GM21423 (cell line): ENCODE results near the gene SNAPC2.
"Not testable (repeated sequence)": the region's sequence is repeated elsewhere in the genome, so short reads cannot be mapped to it uniquely, and the experiment has no call there.

ENCODE experiments used
- ATAC-seq: cut with Tn5 transposase; IDR thresholded peaks from one replicate; pipeline ENCODE4 v1.9.1; 2021; ENCODE audit warnings: mild to moderate bottlenecking, moderate library complexity; ENCODE audit not compliant: unreplicated experiment

SNAPC2 gene

DNA sequence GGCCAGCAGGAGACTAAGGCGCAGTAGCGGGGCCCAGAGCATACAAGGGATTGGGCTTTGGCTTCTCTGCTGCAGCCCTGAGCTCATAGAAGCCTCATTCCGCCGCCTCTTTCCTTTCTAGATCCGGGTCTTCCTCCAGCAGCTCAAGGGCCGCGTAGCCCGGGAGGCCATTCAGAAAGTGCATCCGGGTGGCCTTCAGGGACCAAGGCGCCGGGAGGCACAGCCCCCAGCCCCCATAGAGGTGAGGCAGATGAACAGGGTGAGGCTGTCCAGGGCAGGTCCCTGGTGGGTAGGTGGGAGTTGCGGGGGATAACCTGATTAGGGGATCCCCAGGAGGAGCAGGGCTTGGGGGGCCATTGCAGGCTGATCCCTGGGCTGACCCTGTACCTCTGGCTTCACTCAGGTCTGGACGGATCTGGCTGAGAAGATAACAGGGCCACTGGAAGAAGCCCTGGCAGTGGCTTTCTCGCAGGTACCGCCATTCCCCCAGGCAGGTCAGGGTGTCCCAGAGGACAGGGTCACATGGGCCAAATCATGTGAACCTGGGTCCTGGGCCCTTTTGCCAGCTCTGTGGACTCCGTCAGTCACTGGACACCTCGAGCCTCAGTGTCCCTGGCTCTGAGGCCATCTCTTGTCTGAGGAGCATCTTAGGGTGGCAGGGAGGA, 1.3 kb downstream of the SNAPC2 start:
- ATAC-seq = no peak

DNA sequence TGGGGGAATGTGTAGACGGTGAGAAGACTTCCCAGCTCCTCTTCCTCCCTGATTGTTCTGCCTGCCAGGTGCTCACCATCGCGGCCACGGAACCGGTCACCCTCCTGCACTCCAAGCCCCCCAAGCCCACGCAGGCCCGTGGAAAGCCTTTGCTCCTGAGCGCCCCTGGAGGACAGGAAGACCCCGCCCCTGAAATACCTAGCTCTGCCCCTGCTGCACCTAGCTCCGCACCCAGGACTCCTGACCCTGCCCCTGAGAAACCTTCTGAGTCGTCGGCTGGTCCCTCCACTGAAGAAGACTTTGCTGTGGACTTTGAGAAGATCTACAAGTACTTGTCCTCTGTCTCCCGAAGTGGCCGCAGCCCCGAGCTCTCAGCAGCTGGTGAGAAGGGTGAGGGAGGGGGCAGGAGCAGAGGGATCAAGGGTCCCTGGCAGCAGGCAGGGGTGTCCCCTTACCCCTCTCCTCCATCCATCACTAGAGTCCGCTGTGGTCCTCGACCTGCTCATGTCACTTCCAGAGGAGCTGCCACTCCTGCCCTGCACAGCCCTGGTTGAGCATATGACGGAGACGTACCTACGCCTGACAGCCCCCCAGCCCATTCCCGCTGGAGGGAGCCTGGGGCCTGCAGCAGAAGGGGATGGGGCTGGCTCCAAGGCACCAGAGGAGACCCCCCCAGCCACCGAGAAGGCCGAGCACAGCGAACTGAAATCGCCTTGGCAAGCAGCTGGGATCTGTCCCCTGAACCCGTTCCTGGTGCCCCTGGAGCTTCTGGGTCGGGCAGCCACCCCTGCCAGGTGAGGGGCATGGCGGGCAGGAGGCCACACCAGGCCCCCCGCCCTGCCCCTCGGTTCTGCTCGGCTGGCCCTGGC, 2.1 kb downstream of the SNAPC2 start:
- ATAC-seq = no peak

DNA sequence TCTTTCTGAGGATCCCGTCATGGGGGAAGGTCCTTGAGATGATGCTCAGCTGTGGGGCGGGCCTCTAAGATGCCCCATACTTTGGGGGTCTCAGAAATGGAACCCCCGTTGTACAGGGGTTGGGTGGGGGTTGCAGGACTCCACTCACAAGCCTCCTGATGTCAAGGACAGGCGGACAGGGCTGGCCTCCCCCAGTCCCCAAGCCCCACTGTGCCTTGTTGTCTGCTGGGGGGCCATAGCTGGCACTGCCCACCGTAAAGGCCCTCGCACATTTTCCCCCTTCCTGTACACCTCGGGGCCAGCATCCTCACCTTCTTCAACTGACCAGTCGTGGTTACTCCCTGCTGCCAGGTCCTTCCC, 2.7 kb downstream of the SNAPC2 start:
- no peak for ATAC-seq

DNA sequence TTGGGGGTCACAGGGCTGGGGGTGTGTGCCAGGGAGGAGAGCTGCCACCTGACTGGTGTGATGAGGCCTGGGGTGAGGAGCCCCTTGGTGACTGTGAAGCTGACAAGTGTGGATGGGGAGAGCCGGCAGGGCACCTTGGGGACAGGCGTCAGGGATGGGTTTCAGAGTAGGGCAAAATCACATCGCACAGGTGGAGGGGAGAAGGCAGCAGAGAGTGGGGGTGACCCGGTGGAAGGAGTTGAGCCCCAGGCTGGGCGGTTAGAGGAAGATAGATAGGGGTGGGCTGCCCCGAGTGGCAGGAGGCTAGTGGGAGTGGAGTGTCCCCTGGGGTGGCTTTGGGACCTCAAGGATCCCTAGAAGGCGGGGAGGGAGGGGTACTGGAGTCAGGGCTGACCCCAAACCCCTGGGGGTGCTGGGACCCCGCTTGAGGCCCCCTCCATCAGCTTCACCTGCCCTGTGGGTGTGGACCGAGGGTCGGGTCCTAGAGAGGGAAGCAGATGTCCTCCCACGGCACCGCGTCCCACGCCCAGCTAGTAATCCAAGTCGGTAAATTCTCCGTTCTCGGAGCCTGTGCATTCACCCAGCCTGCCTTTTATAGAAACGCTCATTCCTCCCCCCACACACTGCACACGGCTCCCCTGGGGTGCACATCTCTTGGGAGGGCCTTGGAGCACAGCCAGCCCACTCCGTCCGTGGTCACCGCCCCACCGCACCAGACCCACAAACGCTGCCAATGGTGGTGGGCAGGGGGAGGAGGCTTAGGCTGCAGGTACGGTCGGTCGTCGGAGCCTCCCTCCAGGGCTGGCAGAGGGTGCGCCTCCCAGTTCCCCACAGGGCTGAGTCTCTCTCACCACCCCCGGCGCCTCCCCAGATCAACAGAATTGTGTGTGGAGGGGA, 3.4 kb downstream of the SNAPC2 start:
- ATAC-seq = no peak

DNA sequence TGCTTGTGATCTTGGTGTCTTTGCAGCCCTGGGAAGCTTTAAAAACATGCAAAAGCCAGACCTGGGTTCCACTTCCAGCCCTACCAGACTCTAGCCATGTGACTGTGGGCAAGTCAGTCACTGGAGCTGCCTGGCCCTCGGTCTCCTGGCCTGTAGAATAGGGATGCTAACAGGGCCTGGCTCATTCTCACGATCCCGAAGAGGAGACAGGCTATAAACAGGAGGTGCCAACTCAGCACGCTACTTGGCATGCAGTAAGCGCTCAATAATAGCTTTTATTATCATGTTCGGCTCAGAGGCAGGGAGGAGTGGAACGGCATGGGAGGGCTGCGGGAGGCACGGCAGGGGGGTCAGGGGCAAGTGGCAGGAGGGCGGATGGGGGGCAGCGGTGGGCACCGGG, 4.1 kb downstream of the SNAPC2 start:
- ATAC-seq = no peak

DNA sequence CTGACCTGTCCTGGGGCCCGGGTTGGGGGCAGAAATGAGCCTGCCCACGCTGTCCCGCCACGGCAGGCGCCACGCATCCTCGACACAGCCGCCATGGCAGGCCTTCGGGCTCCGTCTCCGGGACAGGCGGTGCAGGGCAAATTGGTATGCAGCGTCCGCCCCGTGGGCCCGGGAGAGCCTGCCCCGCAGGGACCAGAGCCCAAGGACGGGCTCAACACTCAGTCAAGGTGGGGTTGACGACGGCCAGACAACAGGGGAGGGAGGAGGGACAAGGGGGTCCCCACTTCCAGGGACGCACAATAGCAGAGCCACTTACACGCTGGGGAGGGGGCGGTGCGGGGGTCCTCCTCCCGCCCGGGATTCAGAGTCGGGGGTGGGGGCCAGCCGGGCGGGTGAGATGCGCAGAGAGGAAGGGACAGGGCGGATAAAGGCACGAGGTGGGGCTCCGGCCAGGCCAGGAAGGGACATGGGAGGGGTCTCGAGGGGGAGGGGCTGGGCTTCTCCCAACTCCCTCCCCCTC, 4.6 kb downstream of the SNAPC2 start:
- no peak for ATAC-seq

DNA sequence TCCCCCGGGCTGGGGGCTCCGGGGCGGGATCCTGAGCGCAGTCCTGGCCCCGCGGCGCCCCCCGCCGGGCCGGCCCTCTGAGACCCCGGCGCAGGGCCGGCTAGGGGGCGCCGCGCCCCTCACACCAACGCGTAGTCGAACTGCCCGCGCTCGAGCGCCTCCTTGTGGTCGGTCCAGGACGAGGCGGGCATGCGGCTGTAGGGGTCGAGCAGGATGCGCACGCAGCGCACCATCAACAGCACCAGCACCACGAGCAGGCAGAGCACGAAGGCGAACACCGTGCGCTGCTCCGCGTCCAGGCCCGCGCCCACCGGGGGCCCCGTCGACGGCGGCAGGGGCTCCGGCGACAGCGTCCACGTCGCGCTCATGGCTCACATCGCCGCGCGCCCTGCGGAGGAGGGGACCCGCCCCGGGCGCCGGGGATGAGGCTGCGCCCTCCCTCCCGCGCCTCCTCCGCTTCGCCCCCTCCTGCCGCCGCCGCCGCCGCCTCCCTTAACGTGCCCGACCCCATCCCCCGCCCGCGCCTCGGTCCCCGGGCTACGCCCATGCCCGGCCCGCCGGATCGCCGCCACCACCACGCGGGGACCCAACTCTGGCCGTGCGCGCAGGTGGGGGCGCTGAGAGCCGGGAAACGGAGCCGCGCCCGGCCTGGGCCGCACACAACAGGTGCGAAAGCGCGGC, 5.2 kb downstream of the SNAPC2 start:
- ATAC-seq = no peak

DNA sequence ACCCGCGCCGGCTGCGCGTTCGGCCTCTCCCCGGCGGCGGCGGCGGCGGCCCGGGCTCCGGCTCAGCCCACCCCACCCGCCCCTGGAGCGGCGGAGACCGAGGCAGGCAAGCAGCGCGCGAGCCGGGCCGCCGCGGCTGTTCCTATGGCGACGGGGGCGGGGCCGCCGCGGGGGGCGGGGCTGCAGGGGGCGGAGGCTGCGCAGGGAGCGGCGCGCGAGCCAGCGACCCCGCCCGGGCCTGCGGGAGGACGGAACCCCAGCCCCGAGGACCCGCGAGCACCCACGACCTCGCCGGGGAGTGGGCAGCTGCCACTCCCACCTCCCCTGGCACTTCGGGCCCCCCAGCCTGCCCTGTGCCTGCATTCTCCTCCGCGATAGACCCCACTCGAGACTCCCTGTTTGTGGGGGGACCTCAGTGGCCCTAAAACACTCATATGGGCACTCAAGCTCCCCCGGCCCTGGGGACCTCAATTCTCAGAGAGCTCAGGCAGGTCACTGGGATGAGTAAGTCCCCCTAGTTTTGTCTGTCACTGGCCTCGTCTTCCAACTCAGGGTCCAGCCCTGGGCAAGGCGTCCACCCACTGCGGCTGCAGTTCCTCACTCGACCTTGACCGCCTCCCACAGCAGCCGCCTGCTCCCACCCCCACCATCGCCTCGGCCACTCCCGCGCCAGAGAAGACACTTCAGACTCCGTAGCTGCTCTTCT, 6.0 kb downstream of the SNAPC2 start, which contains the start of gene CTXN1:
Gene CTXN1 (minus strand): TSS at position 115 of the 706 bp plus-strand sequence. CDS start 597 bp downstream, outside the sequence.
- no peak for ATAC-seq

DNA sequence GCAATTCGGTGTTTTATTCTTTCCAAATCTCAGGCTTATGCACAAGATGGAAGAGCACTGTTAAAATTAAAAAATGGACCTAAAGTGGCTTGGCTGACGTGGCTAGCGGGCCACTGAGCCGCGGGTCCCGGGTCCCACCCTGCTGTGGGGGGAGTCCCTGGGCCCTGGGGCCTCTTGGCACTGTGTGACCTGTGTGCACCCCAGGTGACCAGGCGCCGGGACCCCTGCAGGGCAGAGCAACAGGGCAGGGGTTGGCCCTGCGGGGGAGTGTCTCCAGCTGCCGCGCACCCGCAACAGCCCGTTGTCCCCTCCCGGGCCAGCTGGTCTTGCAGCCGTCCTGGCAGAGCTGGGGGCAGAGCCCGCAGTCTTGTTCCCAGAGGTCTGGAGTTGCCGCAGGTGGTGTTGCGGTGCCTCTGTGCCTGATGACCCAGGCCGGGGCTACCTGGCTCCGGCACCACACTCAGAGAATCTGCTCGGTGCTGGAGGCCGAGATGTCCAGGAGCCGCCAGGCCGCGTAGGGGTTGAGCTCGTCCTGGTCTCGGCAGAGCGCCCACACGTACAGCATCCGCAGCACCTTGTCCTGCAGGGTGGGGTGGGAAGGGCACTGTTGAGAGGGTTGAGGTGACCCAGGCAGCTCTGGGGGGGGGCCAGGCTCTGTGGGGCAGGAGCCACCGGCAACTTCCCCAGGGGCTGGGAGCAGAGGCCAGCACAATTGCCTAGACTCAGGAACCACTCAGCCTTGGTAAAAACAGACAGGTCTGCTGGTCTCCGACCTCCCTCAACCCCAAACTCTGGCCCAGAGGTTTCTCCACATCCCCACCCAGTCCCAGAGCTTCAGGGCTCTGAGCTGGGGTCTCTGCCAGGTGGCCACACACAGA, 6.8 kb downstream of the SNAPC2 start:
- no peak for ATAC-seq

DNA sequence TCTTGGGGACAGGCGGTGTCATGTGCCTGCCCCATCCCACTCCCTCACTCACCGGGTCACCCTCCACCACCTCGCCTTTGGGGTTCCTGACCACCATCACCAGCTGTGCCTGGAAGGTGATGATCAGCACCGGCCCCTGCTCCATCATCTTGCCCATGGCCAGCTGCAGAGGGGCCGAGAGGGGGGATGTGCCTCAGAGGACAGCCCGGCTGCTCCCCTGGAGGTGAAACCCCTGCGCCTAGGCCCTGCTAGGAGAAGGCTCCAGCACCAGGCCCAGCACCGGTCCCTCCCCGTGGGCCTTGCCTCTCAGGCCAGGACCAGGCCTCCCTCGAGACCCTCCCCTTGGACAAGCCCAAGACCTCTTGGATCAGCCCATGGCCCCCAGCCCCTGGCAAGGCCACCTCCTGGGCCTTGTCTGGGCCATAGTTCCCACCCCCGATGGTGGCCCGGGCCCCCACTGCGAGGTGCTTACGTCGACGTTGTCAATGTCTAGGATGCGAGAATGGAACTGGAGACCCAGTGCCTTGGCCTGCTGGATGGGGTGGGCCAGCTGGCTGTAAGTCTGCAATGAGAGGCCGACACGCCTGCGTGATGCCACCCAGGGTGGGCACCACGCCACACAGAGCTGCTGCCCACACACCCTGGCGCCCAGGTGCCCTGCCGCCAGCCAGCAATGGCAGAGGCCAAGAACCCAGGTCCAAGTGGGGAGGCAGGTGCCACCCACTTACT, 7.6 kb downstream of the SNAPC2 start:
- ATAC-seq = no peak

DNA sequence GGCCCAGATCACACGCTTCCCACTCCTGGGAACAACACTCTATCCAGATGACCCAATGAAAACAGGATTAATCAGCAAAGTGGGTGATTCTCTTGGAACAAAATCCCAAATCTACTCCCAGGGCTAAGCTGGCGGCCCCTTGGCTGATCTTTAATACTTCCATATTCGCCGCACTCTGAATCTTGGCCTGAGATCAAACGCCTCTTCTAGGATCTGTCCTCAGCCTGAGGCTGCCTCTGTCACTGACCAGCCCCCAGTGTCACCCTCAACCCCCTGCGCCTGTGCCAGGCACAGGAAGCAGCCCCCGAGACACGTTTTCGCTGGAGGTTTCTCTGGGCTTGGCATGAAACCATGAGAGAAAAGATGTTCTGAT, 8.2 kb downstream of the SNAPC2 start:
- ATAC-seq = no peak

DNA sequence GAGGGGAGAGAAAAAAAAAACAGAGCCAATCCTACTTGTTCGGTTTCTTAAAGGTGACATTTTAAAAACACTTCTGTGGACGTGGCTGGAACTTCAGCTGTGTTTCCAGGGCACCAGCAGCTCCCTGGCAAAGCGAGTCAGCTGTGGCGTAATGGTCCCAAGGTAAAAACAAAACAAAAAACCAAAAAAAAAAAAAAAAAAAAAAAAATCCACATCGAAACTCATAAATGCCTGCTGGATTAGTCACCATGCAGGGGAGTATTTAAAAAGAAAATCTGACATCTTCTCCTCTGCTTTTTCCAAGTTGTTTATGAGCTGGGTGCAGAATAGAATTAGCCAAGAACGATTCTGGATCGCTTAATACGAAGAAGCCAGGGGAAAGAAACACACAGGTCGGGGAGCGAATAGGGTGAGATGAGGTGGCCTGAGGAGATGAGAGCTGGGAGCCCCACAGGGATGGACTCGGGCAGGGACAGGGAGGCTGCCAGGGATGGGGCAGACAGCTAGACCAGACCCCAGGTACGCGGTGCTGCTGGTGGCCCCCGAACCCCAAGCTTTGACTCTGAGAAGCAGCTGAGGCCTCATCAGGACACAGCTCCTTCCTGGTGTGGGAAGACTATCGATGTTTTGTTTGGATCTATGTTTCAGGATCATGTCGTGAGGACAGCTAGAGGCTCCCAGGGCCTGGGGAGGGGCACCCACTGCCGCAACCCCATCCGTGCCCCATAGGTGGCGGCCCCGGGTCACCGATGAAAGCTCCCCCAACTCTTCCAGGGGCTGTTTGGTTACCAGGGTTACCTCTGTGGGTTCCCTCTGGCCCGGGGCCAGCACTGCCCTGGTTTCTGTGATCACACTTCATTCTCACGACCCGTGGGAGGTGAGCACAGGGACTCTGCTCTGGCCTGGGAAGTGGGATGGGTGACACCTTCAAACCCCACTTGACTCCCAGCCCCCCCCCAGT, 8.9 kb downstream of the SNAPC2 start:
- no peak for ATAC-seq

DNA sequence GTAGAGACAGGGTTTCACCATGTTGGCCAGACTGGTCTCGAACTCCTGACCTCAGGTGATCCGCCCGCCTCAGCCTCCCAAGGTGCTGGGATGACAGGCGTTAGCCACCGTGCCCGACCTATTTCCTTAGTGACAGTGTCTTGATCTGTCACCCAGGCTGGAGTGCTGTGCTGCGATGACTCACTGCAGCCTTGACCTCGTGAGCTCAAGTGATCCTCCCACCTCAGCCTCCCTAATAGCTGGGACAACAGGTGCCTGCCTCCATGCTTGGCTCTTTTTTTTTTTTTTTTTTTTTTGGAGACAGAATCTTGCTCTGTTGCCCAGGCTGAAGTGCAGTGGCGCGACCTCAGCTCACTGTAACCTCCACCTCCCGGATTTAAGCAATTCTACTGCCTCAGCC, 9.9 kb downstream of the SNAPC2 start:
- not testable (repeated sequence) for ATAC-seq

DNA sequence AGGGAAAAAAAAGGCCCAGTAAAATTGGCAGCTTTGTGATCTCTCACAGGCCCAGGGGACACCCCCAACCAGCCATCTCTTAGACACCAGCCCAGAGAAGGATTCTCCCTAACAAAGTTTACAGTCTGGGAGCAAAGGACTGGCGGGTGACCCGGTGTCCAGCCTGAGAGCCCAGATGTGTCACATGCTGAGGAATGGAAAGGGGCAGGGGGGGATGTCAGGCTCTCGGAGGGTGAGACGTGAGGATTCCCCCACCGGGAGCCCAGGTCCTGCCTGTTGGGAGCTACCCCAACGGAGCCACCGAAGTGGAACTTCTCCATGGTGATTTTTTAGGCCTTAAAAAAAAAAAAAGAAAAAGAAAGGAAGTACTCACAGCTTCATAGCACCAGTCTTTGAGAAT, 10.6 kb downstream of the SNAPC2 start:
- no peak for ATAC-seq

DNA sequence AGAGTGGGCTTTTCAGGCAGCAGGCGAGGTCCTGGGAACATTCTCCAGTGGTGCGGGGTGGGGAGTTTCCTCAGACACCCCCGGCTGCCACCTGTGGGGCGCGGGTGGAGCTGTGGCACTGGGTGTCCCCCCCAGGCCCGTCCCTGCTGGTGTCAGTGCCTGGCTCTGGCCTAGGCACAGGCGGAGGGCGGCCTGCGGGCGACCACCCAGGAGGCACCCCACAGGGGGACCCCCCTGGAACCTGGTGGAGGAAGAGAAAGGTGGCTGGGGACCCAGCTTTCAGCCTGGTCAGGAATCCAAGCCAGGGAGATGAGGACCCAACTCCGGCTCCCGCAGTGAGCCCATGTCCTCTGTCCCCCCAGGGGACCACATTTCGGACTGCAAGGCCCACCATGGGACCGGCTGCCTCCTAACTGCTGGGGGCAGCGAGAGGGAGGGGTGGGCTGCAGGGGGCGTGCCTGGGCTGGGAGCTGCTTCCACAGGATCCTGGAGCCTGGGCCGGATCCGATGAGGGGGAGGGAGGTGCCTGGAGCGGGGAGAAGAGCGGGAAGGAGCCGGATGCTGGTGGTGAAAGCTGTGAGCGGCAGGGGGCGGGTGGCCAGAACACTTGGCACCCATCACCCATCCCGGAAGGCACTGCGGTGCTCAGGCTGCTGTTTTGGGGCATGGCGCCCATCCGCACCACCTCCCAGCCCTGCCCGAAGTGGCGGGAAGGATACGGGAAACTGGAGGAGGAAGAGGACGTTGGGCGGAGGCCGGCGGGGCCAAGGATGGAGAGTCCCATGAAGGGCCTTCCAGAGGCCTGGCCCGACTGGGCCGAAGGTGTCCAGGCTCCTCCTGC, 11.3 kb downstream of the SNAPC2 start:
- no peak for ATAC-seq

DNA sequence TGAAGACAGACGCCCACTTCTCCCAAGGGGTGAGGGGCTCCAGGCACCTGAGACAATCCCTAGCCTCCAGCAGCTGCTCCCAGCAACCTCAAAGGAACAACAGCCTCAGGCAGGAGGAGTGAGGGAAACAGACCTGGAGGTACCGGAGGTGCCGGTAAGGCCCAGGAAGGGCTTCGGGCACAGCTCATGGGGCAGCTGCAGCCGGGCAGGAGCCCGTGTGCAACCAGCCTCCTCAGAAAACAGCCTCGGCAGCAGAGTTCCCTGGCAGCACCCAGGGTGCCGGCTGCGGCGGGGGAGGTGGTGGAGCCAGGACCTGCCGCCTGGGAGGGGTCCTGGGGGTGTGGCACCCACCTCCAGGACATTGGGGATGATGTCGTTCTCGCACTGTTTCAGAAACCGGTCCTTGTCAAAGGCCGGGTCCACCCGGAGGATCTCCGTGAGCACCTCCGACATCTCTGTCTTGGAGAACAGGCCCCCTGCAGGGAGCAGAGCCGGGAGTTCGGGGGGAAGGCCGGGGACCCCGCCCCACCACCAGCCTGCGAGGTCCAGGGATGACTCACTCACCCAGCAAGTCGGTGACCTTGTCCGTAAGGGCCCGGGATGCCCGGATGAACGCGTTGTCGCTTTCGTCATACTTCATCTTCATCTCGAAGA, 12.3 kb downstream of the SNAPC2 start:
- ATAC-seq = no peak
